ENCODE measurements around the gene CYTIP.
"Not testable (repeated sequence)": the region's sequence is repeated elsewhere in the genome, so short reads cannot be mapped to it uniquely, and the experiment has no call there.

The CYTIP gene

GRCh38 chr2:157424374-157424773, 19.5 kb downstream of the CYTIP start:
- no peak for DNase-seq (ENCODE audit: low read depth in 2 of 2)

GRCh38 chr2:157421964-157422363, 21.9 kb downstream of the CYTIP start:
- DNase-seq (ENCODE audit: low read depth in 2 of 2): no peak

GRCh38 chr2:157421331-157421944, 22.5 kb downstream of the CYTIP start:
- DNase-seq (ENCODE audit: low read depth in 2 of 2): no peak

GRCh38 chr2:157420771-157421323, 23.0 kb downstream of the CYTIP start:
- no peak for DNase-seq (ENCODE audit: low read depth in 2 of 2)

GRCh38 chr2:157419031-157419575, 24.8 kb downstream of the CYTIP start:
- no peak for DNase-seq (ENCODE audit: low read depth in 2 of 2)

GRCh38 chr2:157418239-157418641, 25.6 kb downstream of the CYTIP start:
- no peak for DNase-seq (ENCODE audit: low read depth in 2 of 2)

- DNase-seq (ENCODE audit: low read depth in 2 of 2): no peak
Observed at GRCh38 chr2:157415591-157416101, 28.2 kb downstream of the CYTIP start.

- no peak for DNase-seq (ENCODE audit: low read depth in 2 of 2)
Observed at GRCh38 chr2:157414050-157414449, 29.8 kb downstream of the CYTIP start.

- DNase-seq (ENCODE audit: low read depth in 2 of 2): no peak
Observed at GRCh38 chr2:157413326-157414035, 30.4 kb downstream of the CYTIP start.

- DNase-seq (ENCODE audit: low read depth in 2 of 2): no peak
Observed at GRCh38 chr2:157411624-157412336, 32.1 kb downstream of the CYTIP start.

- DNase-seq (ENCODE audit: low read depth in 2 of 2): not testable (repeated sequence)
Observed at GRCh38 chr2:157405398-157405797, 38.5 kb downstream of the CYTIP start.

GRCh38 chr2:157404363-157404762, 39.5 kb downstream of the CYTIP start:
- no peak for DNase-seq (ENCODE audit: low read depth in 2 of 2)

- DNase-seq (ENCODE audit: low read depth in 2 of 2): not testable (repeated sequence)
Observed at GRCh38 chr2:157402801-157403485, 40.9 kb downstream of the CYTIP start.

GRCh38 chr2:157395811-157396210, 48.1 kb downstream of the CYTIP start:
- no peak for DNase-seq (ENCODE audit: low read depth in 2 of 2)

GRCh38 chr2:157394928-157395327, 49.0 kb downstream of the CYTIP start:
- DNase-seq (ENCODE audit: low read depth in 2 of 2): no peak

GRCh38 chr2:157393348-157393747, 50.5 kb downstream of the CYTIP start:
- DNase-seq (ENCODE audit: low read depth in 2 of 2): no peak

GRCh38 chr2:157388827-157389226, 55.1 kb downstream of the CYTIP start:
- DNase-seq (ENCODE audit: low read depth in 2 of 2): no peak

GRCh38 chr2:157386747-157387146, 57.1 kb downstream of the CYTIP start:
- DNase-seq (ENCODE audit: low read depth in 2 of 2): no peak

GRCh38 chr2:157386247-157386646, 57.6 kb downstream of the CYTIP start:
- DNase-seq (ENCODE audit: low read depth in 2 of 2): no peak

- no peak for DNase-seq (ENCODE audit: low read depth in 2 of 2)
Observed at GRCh38 chr2:157377861-157378260, 66.0 kb downstream of the CYTIP start.

GRCh38 chr2:157376041-157376440, 67.8 kb downstream of the CYTIP start:
- DNase-seq (ENCODE audit: low read depth in 2 of 2): no peak
